DMS53 treated with DMSO at 0.1 percent for 48 hours (cell line): ENCODE results near the gene SLCO4A1.

ENCODE experiments used
- DNase-seq: peaks from one replicate; lab custom pipeline; 2025; ENCODE audit not compliant: unreplicated experiment; lab: John Stamatoyannopoulos, UW

The SLCO4A1 gene, protein sequence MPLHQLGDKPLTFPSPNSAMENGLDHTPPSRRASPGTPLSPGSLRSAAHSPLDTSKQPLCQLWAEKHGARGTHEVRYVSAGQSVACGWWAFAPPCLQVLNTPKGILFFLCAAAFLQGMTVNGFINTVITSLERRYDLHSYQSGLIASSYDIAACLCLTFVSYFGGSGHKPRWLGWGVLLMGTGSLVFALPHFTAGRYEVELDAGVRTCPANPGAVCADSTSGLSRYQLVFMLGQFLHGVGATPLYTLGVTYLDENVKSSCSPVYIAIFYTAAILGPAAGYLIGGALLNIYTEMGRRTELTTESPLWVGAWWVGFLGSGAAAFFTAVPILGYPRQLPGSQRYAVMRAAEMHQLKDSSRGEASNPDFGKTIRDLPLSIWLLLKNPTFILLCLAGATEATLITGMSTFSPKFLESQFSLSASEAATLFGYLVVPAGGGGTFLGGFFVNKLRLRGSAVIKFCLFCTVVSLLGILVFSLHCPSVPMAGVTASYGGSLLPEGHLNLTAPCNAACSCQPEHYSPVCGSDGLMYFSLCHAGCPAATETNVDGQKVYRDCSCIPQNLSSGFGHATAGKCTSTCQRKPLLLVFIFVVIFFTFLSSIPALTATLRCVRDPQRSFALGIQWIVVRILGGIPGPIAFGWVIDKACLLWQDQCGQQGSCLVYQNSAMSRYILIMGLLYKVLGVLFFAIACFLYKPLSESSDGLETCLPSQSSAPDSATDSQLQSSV

DNA sequence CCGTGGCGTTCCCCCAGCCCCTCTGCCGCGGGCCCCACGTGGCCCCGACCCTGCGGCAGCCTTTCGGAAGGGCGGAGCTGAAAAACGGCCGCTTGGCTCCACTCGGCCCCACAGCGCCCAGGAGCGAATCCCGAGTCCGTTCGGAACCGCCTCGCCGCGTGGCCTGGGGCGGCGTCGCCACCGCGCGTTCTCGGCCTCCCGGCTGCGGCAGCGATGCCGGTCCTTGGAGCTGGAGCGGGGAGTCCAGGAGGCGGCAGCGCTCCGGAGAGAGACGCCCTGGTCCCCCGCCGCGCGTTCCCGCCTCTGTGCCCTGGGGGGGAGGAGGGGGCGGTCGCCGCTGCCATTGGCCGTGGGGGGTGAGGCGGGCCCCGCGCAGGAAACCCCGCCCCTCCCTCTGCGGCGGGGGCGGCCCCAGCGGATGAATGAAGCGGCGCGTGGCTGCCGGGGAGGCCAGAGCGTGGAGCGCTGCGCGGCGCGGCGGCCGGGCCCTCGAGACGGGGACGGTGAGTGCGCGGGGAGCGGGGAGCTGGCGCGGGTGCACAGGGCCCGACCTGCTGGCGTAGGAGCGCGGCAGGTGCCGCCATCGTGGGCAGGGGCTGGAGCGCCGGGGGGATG, at the start of gene SLCO4A1:
Gene SLCO4A1, plus strand, starts transcription at position 453 of the 615 bp plus-strand sequence. CDS start 13,952 bp downstream, outside the sequence.
- no peak for DNase-seq

DNA sequence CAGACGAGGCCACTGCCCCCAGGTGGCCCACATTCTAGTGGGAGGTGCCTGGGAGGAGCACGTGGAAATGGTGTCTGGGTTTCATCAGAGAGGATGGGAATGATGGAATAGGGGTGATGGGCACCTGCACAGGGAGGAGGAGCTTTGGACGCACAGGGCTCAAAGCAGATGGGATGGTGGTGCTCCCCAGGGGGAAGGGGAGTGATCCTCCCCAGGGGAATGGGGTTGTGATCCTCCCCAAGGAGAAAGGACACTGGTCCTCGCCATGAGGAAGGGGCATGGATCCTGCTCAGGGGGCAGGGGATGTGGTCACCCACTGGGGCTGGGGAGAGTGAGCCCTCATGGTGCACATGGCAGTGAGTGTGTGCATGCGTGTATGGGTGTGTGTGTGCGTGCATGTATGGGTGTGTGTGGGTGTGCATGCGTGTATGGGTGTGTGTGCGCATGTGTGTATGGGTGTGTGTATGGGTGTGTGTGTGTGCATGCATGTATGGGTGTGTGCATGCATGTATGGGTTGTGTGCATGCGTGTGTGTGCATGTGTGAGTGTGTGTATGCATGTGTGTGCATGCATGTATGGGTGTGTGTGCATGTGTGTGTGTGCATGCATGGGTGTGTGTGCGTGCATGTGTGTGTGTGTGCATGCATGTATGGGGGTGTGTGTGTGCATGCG, 49.7 kb upstream of the SLCO4A1 start:
- DNase-seq: no peak

DNA sequence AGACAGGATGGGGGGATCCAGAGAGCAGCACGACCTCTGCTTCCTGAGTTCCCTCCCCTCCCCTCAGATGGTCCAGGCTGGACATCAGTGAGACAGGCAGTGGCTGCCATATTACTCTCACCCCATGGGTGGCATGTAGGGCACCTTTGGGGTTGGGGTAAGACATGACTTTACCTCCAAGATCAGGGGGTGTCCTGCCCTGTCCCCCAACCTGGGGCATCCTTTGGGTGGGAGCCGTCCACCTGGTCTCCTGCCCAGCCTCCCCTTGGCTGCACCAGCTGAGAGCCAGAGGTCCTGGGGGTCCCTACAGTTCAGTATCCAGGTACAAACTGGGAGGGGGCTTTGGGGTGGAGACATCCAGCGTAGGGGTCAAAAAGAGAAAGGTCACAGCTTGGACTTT, 48.7 kb upstream of the SLCO4A1 start:
- DNase-seq: no peak

DNA sequence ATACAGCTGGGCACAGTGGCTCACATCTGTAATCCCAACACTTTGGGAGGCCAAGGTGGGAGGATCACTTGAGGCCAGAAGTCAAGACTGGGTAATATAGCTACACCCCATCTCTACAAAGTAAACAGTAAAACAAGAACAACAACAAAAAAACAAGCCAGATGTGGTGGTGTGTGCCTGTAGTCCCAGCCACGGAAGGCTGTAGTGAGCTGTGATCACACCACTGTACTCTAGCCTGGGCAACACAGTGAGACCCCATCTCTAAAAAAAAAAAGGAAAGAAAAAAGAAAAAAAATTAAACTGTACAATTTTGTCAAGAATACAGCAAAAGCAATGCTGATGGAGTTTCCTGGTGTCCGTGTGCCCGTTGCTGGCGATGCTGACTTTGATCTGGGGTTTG, 47.2 kb upstream of the SLCO4A1 start:
- DNase-seq: no peak

DNA sequence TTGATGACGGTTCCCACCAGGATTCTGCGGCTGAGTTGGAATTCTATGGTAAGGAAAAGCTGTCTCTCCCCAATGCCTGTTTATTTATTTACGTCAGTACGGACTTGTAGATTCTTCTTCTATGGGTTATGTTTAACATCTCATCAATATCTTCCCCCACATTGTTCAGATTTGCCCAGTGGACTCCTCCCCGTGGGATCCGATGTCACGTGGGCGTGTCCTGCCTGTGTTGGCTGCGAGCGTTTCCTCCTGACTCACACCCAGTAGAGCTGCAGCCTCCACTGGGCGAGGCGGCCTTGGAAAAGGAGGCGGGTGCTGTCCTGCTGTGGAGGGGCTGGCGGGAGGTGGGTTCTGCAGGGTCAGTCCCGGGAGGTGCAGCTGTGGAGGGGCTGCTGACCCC, 46.8 kb upstream of the SLCO4A1 start:
- no peak for DNase-seq

DNA sequence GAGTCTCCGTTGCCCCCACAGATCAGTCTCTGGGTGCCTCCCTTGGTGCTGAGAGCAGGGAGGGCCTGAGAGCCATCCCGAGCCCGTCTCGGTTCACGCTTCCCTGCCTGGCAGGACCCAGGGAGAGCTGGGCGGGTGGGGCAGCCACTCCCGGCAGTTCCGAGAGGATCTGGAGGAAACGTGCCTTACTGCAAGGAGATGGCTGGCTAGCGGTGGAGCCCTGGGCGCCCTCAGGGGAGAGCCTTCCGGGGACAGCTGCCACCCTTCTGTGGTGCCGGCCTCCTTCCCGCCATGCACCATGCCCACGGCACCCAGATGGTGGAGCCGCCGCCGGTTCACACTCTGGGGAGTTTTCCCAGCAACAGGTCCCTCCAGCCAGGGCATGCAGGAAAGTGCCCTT, 45.8 kb upstream of the SLCO4A1 start:
- no peak for DNase-seq

DNA sequence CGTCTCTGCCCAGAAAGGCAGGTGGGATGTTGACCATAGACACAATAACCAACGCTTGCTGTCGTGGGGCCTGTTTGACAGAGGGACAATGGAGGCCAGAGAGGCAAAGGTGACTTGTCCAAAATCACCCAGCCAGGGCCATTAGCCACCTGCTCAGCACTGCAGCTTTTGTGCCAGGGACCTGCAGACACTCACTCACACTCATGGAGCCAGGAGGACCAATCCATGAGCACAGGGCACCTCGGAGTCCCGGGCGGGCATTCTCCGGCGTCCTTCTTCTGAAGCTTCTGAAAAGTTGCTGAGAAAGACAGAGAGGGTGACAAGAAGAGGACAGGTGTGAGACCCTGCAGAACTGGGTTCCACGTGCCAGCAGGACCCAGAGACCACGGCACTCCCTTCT, 45.4 kb upstream of the SLCO4A1 start:
- DNase-seq: no peak

DNA sequence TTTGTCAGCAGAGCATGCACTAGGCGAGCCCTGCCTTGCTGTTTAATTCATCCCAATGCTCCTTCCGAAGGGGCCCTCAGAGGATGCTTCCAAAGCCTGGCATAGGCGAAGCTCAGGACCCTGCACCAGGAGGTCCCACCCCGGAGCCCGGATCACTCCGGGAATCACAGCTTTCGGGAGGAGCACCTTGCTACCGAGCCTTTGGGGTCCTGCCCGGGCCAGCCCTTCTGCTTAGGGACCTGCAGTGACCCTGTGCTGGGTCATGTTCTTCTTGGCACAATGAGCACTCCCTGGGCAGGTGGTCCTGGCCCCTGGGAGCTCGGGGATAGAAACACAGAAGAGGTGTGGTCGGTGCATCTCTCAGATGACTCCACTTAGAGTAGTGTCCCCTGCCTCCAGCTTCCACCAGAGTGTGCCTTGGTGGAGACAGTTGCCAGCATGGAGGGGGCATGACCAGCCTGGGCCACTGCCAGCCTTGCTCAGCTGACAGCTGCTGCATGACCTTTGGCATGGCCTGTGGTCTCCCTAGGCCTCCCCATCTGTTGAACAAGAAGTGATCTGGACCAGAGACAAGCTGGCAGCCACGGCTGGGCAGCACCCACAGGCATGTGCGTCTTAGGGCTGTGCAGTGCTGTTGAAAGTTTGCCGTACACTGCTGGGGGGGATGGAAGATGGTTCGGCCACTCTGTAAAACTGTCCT, 44.7 kb upstream of the SLCO4A1 start:
- DNase-seq: no peak

DNA sequence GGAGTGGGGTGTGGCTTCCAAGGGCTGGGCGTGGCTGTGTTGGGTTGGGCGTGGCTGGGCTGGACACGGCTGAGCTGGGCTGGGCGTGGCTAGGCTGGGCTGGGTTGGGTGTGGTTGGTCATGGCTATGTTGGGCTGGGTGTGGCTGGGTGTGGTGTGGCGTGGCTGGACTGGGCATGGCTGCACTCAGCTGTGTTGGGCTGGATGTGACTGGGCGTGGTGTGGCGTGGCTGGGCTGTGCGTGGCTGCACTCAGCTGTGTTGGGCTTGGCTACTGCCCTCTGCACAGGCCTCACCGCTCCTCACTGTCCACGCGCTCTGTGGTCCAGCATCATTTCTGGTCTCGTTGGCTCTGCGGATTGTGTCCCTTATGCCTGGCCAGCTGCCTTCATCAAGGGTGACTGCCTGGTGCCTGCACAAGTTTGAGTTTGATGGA, 43.5 kb upstream of the SLCO4A1 start:
- DNase-seq: no peak

DNA sequence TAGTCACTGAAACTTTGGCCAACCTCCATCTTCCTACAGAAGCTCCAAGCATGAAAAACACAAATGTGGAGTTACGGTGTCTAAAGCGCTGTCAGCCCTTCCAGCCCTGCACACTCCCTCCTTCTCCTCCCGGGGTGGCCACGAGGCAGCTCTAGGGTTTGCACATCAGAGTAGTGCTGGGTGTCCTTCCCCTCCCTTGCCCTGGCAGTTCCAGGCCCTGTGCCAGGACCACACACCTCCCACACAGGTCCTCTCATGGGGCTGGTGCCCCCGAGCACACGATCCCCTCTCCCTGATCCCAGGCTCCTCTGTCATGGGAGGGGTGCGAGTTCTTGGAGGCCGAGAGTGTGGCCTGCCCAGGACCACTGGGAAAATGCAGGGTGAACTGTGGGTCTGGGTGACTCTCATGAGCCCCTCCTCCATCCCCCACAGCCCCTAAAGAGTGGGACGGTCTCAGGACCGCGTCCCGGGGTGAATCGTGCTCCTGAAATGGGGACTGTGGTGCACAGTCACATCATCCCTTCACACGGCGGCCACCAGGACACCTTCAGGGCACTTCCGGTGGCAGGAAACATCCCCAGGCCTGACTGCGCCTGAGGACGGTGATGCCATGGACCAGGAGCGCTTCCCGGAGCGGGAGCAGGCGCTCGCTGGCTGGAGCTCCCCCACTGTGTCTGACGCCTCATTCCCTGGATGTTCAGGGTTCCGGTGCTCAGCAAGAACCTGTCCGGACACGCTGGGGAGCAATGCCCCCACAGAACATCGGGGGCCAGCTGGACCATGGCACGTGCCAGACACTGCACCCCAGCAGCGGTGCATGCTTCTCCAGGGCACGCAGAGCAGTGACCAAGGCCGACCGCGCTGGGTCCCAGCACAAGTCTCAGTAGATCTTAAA, 42.8 kb upstream of the SLCO4A1 start:
- no peak for DNase-seq

DNA sequence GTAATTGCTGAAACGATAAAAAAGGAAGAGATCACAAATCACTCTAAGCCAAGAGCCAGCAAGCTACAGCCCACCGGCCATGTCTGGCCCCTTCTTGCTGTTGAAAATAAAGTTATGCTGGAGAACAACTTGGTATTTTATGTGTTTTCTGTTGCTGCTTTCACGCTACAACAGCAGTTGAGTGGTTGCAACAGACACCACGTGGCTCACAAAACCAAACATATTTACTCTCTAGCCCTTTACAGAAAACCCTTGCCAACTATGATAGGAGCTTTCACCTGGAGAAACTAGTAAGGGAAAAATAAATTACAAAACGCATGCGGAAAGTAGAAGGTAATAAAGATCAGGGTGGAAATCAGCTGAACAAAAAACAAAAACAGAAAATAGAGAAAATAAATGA, 41.1 kb upstream of the SLCO4A1 start:
- DNase-seq: no peak

DNA sequence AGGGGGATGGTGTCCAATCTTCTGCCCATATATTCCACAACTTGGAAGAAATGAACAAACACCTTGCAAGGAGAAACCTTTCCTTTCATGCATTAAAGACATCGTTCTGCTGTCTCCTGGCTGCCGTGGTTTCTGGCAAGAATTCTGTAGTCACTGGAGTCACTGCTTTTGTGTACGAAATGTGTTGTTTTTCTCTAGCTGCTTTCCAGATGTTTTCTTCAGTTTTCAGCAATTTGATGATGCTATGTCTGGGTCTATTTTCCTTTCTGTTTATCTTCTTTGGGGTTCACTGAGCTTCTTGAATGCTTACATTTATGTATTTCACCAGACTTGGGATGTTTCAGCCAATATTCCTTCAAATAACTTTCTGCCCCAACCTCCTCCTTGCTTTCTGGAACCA, 40.6 kb upstream of the SLCO4A1 start:
- no peak for DNase-seq

DNA sequence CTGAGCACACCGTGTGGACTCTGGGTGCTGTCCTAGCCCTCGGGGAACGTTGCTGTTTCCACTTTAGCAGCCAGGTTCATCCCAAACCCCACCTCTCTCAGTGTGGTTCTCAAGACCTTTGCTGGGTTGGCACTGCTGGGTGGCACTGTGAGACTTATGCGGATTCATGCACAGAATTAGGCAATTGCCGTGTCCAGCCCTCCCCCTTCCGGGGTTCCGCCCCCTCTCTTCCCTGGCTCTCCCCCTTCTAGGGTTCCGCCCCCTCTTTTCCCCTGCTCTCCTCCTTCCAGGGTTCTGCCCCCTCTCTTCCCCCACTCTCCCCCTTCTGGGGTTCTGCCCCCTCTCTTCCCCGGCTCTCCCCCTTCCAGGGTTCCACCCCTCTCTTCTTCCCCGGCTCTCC, 39.8 kb upstream of the SLCO4A1 start:
- no peak for DNase-seq

DNA sequence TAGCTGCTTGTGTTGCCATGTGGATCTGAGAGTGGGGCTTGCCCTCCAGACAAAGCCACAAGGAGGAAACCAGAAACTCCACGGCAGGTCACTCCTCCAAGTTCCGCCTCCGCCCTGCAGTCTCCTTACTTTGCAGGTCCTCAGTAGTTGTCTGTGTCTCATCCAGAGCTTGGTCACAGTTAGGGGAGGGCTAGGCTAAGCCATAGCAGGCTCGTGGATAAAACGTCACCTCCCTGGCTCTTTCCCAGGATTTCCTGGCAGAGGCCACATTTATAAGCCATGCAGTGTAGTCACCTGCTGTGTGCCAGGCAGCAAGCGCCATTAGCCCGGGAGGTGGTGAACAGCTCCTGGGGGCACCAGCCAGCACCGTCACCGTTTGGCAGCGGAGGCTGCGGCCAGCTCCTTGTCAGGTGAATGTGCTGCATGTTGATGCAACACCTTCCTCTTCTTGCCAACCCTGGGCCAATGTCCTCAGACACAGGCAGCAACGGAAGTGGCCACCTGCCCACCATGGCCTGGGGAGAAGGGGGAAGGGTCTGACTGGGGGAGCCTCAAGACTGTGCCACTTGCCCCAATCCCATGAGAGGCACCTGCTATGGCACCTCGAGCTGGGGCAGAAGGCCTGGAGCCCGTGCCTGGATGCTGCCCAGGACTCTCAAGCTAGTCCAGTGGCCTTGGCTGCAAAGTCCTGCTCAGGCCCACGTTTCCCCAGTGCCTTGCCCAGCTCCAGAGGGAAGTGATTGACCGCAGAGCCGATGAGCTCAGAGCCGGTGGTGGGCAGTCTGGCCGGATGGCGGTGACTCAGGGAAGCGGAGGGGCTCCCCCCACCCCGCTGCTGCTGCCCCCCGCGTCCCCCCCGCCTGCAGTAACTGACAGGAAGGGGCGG, 39.0 kb upstream of the SLCO4A1 start:
- no peak for DNase-seq

DNA sequence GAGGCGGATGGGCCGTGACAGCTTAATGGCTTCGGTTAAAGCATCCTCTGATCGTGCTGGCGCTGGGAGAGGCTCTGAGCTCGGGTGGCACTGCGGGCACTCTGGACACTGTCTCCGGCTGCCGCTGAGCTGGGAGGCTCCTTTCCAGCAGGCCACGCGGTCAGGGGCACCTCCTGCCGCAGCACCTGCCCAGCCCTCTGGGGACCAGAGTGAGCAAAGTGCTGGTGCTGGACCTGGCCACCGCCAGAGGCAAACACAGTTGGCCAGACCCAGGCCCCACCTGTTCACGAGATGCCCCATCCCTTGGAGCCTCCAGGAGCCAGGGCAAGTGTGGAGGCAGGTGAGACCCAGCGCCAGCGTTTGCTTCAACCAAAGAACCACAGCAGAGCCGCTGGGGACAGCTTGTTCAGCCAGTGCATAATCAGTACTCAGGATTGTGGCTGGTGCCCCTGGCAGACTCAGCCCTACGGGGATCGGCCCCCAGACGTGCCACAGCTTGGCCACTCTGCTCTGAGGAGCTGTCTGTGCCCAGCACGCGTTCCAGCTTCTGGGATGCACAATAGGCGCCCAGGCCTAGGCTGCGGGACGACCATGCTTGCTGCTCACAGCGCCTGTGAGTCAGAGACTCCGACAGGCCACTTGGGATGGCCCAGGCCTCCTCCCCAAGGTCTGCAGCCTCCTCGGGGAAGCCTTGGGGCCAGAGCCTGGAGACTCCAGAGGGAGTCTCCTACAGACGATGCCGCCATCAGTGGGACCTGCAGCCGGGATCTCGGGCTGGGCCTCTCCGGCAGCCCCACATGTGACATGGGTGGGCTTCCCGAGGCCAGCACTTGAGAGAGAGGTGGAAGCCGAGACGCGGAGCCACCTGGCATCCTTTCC, 38.2 kb upstream of the SLCO4A1 start:
- DNase-seq: no peak

DNA sequence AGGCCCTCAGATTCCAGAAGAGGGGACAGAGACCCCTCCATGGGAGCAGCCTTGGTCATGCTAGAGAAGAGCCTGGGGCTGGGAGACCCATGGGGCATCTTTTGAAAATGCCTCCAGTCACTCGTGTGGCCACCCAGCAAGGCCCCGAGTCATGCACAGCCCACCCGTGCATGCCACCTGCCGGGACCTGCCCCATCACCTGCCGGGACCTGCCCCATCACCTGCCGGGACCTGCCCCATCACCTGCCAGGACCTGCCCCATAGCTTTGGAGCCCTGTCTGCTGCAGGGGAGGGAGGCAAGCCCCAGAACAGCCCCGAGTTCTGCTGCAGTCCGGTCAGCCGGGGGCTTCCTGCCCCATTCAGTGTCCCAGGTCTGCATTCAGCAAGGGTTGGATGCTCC, 37.5 kb upstream of the SLCO4A1 start:
- DNase-seq: no peak

DNA sequence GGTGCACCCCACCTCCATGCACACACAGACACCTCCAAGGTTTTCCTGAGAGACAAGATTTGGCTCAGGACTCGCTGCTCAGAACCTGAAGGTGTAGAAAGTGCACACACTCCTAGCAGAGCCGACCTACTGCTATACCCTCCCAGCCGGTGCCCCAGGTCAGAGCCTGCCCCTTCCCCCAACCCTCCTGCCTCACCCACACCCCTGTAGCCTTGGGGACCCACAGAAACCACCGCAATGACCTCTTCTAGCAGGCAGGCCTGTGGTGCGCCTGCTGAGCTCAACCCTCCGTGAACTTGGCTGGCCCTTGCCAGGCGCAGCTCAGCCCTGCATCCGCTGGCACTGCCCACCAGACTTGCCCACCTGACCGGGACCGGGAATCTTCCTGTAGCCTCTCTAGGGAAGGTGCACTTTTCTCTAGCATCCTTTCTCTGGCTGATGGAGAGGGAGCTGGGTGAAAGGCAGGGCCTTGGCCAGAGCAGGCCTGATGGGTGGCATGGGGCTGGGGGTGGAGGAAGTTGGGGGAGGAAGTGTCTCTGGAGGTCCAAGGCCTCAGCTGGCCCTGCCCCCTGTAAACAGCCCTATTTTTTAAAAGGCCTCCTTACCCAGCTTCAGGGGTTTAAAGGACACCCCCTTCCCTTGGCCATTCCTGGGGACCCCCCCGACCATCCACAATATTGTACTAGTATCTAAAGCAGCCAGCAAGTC, 36.9 kb upstream of the SLCO4A1 start:
- DNase-seq: no peak
